Nephron (organoid): ENCODE data around the gene XIRP2.

ENCODE experiments used
- H3K27ac Mint-ChIP-seq, 3 experiments: 2 replicates each; pipeline ENCODE4 v1.8.0; 2020; ENCODE audit warnings: mixed read lengths in 3 of 3, mild to moderate bottlenecking in 2 of 3, moderate library complexity in 1 of 3
- H3K27me3 Mint-ChIP-seq: 2 replicates; pipeline ENCODE4 v1.8.0; 2021; ENCODE audit warnings: low read depth, mild to moderate bottlenecking, moderate library complexity, mixed read lengths
- H3K36me3 Mint-ChIP-seq: 2 replicates; pipeline ENCODE4 v1.8.0; 2020; ENCODE audit warnings: low read depth, mixed read lengths
- H3K4me1 Mint-ChIP-seq: 2 replicates; pipeline ENCODE4 v1.8.0; 2020; ENCODE audit warnings: mixed read lengths
- H3K4me3 Mint-ChIP-seq, 3 experiments: 2 replicates each; pipeline ENCODE4 v1.8.0; 2020; ENCODE audit warnings: mild to moderate bottlenecking in 3 of 3, mixed read lengths in 3 of 3, moderate library complexity in 2 of 3
- H3K9me3 Mint-ChIP-seq: 2 replicates; pipeline ENCODE4 v1.8.0; 2020; ENCODE audit warnings: mixed read lengths
- TF ChIP-seq, protein P1 (sequence below), 3 experiments: fragments of 200-600 bp; sonication (generic); IDR thresholded peaks; one replicate each; pipeline ENCODE4 v1.5.0; 2021; ENCODE audit warnings: antibody characterized with exemption in 3 of 3; ENCODE audit not compliant: unreplicated experiment in 3 of 3

Gene XIRP2

DNA sequence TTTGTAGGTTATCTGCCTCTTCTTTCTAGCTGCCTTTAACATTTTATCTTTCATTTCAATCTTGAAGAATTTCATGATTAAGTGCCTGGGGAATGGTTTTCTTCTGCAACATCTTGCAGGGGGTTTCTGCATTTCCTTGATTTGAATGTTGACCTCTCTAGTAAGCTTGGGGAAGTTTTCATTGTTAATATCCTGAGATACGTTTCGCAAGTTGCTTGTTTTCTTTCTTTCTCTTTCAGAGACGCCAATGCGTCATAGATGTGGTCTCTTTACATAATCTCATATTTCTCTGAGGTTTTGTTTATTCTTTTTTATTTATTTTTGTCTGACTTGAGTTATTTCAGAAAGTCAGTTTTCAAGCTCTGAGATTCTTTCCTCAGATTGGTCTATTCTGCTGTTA lies 225.7 kb downstream of the XIRP2 start:
- no peak overlapping the region for H3K4me3 Mint-ChIP-seq
- H3K36me3 Mint-ChIP-seq: no peaks in the 10 kb centered on the region
- no peaks in the 10 kb centered on the region for H3K4me1 Mint-ChIP-seq
- peaks cover 6% of the 10 kb centered on the region for H3K9me3 Mint-ChIP-seq
- TF ChIP-seq, protein P1, sequence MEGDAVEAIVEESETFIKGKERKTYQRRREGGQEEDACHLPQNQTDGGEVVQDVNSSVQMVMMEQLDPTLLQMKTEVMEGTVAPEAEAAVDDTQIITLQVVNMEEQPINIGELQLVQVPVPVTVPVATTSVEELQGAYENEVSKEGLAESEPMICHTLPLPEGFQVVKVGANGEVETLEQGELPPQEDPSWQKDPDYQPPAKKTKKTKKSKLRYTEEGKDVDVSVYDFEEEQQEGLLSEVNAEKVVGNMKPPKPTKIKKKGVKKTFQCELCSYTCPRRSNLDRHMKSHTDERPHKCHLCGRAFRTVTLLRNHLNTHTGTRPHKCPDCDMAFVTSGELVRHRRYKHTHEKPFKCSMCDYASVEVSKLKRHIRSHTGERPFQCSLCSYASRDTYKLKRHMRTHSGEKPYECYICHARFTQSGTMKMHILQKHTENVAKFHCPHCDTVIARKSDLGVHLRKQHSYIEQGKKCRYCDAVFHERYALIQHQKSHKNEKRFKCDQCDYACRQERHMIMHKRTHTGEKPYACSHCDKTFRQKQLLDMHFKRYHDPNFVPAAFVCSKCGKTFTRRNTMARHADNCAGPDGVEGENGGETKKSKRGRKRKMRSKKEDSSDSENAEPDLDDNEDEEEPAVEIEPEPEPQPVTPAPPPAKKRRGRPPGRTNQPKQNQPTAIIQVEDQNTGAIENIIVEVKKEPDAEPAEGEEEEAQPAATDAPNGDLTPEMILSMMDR (IDR thresholded peaks at IDR 0.05; ENCODE audit: unreplicated experiment in 3 of 3): no peak
- H3K27me3 Mint-ChIP-seq: no peaks in the 10 kb centered on the region
- H3K27ac Mint-ChIP-seq: no peak overlapping the region

DNA sequence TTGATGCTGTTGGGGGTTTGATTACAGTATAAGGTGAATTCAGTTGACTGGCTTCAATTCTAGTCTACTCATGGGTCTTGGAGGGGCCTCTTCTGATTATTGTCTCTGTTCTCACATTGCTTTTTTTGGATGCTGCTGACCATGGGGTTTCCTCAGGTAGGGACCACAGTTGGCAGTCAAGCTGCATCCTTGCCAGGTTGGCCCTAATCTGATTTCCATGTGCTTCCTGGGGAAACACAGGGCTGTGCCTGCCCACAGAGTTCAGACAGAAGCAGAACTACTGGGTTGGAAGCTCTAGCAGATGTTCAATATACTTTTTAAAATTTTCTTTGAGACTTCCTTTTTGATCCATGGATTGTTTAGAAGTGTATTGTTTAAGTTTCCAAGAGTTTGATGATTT lies 227.3 kb downstream of the XIRP2 start:
- Mint-ChIP-seq H3K4me1 (no peaks in the 10 kb centered on the region), H3K9me3 (peaks cover 6% of the 10 kb centered on the region), H3K27me3 (no peaks in the 10 kb centered on the region), H3K36me3 (no peaks in the 10 kb centered on the region), H3K4me3 (no peak overlapping the region), H3K27ac (no peak overlapping the region)
- TF ChIP-seq, protein P1 (IDR thresholded peaks at IDR 0.05; ENCODE audit: unreplicated experiment in 3 of 3): no peak

DNA sequence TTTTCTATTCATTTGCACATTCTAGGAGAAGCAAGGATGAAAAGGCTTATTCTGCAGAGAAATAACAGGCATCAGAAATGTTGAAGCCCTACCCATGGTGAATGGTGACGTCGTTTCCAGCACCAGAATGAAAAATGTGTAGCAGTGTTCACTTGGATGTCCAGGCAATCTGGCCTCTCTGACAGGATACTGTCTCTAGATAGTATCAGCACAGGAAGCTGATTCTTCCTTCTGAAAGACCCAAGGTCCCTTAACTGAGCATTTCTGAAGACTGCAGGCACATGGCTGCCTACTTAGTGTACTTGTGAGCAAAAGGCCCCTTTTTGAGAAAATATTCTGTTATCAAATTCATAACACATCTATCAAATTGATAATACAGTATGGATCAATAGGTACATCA lies 234.1 kb downstream of the XIRP2 start:
- no peaks in the 10 kb centered on the region for H3K9me3 Mint-ChIP-seq
- H3K36me3 Mint-ChIP-seq: no peaks in the 10 kb centered on the region
- H3K27me3 Mint-ChIP-seq: no peaks in the 10 kb centered on the region
- no peak overlapping the region for H3K4me3 Mint-ChIP-seq
- no peaks in the 10 kb centered on the region for H3K4me1 Mint-ChIP-seq
- TF ChIP-seq, protein P1 (IDR thresholded peaks at IDR 0.05; ENCODE audit: unreplicated experiment in 3 of 3): no peak
- no peak overlapping the region for H3K27ac Mint-ChIP-seq

DNA sequence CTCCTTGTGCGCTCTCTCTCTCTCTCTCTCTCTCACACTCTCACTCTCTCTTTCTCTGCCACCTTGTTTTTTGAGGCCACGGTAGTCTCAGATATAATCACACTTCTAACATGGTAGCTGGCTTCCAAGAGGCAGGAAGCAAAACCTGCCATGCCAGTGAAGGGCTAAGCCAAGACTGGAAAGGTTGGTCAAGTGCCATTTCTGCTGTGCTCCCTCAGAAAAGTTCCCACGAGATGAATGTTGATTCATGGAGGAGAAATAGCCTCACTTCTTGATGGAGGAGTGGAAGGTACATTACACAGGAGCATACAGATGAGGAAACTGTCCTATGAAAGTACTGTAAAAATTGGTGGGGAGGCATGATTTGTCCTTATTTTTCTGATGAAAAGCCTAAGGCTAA lies 237.9 kb downstream of the XIRP2 start:
- H3K27me3 Mint-ChIP-seq: no peaks in the 10 kb centered on the region
- no peaks in the 10 kb centered on the region for H3K36me3 Mint-ChIP-seq
- no peaks in the 10 kb centered on the region for H3K9me3 Mint-ChIP-seq
- no peak overlapping the region for H3K4me3 Mint-ChIP-seq
- no peaks in the 10 kb centered on the region for H3K4me1 Mint-ChIP-seq
- TF ChIP-seq, protein P1 (IDR thresholded peaks at IDR 0.05; ENCODE audit: unreplicated experiment in 3 of 3): no peak
- no peak overlapping the region for H3K27ac Mint-ChIP-seq

DNA sequence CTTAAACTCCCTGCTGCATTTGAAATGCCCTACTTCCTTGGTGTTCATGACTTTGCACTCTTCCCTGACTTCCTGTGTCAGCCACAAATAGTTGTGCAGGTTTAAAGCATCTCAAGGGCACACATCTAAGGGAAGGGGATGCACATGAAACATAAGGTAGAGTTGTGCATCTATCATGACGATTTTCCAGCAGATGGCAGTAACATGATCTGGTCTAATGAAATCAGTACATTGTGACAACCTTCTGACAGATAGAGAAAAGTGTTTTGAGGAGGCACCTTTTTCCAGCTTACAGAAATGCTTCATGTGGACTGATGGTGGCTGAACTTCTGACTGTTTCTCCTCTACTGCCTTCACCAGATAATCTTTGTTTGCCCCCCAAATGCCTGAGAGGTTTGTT lies 238.9 kb downstream of the XIRP2 start:
- no peaks in the 10 kb centered on the region for H3K9me3 Mint-ChIP-seq
- H3K4me3 Mint-ChIP-seq: no peak overlapping the region
- no peaks in the 10 kb centered on the region for H3K4me1 Mint-ChIP-seq
- TF ChIP-seq, protein P1 (IDR thresholded peaks at IDR 0.05; ENCODE audit: unreplicated experiment in 3 of 3): peak in 1 of 3 experiments; percentile 32
- no peak overlapping the region for H3K27ac Mint-ChIP-seq
- no peaks in the 10 kb centered on the region for H3K27me3 Mint-ChIP-seq
- H3K36me3 Mint-ChIP-seq: no peaks in the 10 kb centered on the region

DNA sequence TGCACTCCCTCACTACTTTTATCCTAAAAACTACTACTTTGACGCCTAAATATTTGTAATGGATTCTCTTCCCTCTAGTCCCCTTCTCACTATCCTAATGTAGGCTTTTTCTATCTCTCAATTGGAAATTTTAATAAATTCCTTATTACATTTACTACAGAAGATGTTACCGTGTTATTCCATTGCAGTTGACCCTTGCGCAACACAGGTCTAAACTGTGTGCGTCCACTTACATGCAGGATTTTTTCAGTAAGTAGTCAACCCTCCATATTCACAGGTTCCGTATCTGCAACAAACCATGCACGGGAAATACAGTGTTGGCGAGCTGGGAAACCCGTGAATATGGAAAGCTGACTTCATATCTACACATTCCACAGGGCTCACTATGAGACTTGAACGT lies 239.8 kb downstream of the XIRP2 start:
- Mint-ChIP-seq H3K4me3 (no peak overlapping the region), H3K27ac (no peak overlapping the region), H3K9me3 (no peaks in the 10 kb centered on the region), H3K4me1 (no peaks in the 10 kb centered on the region), H3K27me3 (no peaks in the 10 kb centered on the region), H3K36me3 (no peaks in the 10 kb centered on the region)
- TF ChIP-seq, protein P1 (IDR thresholded peaks at IDR 0.05; ENCODE audit: unreplicated experiment in 3 of 3): no peak
